Skeletal muscle satellite cell (primary cell): Measurements from ENCODE around the gene LCLAT1.
"Not testable (repeated sequence)": the region's sequence is repeated elsewhere in the genome, so short reads cannot be mapped to it uniquely, and the experiment has no call there.

Source experiments
- H3K27me3 ChIP-seq: 2 replicates; pipeline ENCODE4 v1.7.0; 2013; ENCODE audit warnings: low read length; ENCODE audit not compliant: control insufficient read depth, insufficient read depth
- H3K36me3 ChIP-seq: 2 replicates; pipeline ENCODE4 v1.7.0; 2013; ENCODE audit warnings: mild to moderate bottlenecking, control low read depth, low read length; ENCODE audit not compliant: insufficient read depth
- H3K4me1 ChIP-seq: 2 replicates; pipeline ENCODE4 v1.7.0; 2013; ENCODE audit warnings: low read length; ENCODE audit not compliant: control insufficient read depth, insufficient read depth
- H3K4me2 ChIP-seq: 2 replicates; pipeline ENCODE4 v1.7.0; 2013; ENCODE audit warnings: mild to moderate bottlenecking, low read length
- H3K4me3 ChIP-seq: 2 replicates; pipeline ENCODE4 v1.7.0; 2013; ENCODE audit warnings: low read length
- H3K9ac ChIP-seq: 2 replicates; pipeline ENCODE4 v1.7.0; 2013; ENCODE audit warnings: mild to moderate bottlenecking, low read depth, low read length, moderate library complexity
- H3K9me3 ChIP-seq: replicated peaks from 2 replicates; pipeline ENCODE4 v1.7.0; 2013; ENCODE audit warnings: mild to moderate bottlenecking, control low read depth, low read length

Gene LCLAT1

DNA sequence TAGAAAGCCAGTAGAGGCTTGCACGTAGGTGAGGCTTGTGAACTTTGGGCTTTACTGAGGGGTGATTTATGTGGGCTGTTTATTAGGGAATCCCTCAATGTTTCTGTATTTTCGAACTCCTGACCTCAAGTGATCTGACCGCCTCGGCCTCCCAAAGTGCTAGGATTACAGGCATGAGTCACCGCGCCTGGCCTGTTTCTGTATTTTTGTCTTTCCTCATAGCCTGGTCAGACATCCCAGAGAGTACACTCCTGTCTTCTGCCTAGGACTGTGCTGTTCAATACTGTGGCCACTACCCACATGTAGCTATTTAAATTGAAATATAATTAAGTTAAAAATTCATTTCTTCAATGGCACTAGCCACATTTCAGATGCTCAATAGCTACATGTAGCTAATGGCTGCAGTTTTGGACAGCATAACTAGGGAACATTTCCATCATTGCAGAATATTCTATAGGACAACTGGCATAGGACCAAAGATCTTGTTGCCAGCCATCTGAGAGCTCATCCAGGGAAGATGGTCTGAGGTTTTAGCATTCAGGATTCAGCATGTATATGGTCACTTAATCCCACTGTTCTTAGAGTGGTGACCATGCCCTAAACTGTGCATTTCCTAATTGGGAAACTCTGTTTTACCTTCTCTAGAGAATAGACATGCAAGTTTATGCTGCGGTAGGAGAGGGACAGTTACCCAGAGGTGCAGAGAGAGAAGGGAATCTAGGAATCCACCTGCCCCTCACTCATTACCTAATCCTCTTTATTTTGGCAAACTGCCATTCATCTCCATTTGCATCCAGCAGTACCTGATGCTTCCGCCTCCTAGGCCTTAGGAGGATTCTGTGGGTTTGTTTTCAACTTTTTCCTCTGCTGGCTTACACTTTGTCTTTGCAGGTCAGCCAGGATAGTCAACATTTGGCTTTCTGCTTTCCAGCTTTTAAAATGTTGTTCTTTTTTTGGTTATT, 64.4 kb downstream of the LCLAT1 start:
- no peaks in the 10 kb centered on the region for H3K27me3 ChIP-seq
- H3K4me3 ChIP-seq: peak overlapping the region; percentile 7

DNA sequence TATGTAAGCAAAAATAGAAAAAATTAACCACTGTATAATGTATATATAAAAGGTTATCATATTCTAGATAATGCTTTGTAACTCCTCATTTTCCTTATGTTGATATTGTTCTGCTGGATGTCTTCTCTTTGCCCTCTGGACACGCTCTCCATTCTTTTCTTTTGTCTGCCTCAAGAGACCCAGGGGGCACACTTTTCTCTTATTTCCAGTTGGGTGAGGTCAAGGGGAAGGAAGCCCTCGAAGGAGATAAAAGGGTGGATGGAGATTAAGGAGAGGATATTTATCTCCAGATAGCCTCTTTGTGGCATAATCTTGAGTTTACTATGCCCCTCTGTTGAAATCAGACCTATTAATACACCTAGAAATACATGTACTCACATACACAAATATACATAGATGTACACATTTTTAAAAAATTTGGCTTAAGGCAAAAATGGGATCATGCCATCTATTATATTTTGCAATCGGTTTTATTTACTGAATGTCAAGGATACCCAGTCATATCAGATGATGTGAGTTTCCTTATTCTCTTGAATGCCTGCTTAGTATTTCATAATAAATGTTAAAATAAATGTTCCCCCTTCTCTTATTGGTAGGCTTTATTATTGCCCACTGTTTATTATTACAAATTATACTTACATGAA, 65.3 kb downstream of the LCLAT1 start:
- H3K27me3 ChIP-seq: no peaks in the 10 kb centered on the region
- no peaks in the 10 kb centered on the region for H3K9me3 ChIP-seq
- H3K36me3 ChIP-seq: no peaks in the 10 kb centered on the region
- no peak overlapping the region for H3K4me3 ChIP-seq
- no peak overlapping the region for H3K4me2 ChIP-seq
- peaks cover 26% of the 10 kb centered on the region for H3K4me1 ChIP-seq
- H3K9ac ChIP-seq: no peak overlapping the region

More for the DNA sequence above, 64.4 kb downstream of the LCLAT1 start:
- Histone ChIP-seq H3K36me3 (no peaks in the 10 kb centered on the region), H3K9me3 (no peaks in the 10 kb centered on the region), H3K9ac (no peak overlapping the region), H3K4me1 (peaks cover 26% of the 10 kb centered on the region), H3K4me2 (peak overlapping the region; percentile 50)

DNA sequence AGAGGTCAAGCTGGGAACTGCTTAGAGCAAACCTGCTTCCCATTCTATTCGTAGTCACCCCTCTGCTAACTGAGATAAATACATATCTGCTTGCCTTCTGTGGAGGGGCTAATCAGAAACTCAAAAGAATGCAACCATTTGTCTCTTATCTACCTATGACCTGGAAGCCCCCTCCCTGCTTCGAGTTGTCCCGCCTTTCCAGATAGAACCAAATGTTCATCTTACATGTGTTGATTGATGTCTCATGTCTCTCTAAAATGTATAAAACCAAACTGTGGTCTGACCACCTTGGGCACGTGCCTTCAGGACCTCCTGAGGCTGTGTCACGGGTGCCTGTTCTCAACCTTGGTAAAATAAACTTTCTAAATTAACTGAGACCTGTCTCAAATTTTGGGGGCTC, 66.6 kb downstream of the LCLAT1 start:
- not testable (repeated sequence) for H3K9me3 ChIP-seq, H3K36me3 ChIP-seq, H3K4me3 ChIP-seq, H3K9ac ChIP-seq, H3K27me3 ChIP-seq, H3K4me2 ChIP-seq
- H3K4me1 ChIP-seq: peaks cover 26% of the 10 kb centered on the region

DNA sequence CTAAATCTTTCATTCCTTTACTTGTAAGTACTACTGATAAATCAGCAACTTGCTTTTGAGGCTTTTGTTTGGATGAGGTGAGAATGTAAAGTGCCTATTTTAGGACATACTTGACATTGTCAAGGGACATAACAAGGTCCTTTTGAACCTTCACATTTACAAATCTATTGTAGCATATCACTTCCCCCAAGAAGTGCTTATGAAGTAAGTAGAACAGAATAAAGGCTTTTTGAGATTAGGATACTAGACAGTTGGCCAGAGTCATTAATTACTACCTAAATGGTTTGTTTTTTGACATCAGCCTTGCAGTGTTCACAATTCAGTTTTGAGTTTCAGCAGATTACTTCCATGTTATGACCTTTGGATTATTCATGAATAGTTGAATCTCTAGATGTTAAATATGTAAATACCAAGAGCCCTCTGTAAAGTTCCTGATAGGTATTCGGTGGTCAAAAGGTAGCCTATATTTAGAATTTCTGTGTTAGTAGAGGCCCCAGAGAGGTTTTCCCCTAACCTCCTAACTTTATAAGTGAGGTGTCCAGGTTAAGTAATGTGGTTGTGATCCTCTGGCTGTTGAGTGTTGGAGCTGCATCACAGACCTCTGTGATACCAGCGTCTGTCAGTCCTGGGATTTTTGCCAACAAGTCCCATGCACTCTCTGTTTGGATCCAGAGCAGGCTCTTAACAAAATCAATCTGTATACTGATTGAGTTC, 67.2 kb downstream of the LCLAT1 start:
- Histone ChIP-seq H3K4me1 (peaks cover 26% of the 10 kb centered on the region), H3K4me3 (no peak overlapping the region), H3K9ac (no peak overlapping the region), H3K36me3 (no peaks in the 10 kb centered on the region), H3K4me2 (peak overlapping the region; percentile 23), H3K9me3 (no peaks in the 10 kb centered on the region), H3K27me3 (no peaks in the 10 kb centered on the region)

DNA sequence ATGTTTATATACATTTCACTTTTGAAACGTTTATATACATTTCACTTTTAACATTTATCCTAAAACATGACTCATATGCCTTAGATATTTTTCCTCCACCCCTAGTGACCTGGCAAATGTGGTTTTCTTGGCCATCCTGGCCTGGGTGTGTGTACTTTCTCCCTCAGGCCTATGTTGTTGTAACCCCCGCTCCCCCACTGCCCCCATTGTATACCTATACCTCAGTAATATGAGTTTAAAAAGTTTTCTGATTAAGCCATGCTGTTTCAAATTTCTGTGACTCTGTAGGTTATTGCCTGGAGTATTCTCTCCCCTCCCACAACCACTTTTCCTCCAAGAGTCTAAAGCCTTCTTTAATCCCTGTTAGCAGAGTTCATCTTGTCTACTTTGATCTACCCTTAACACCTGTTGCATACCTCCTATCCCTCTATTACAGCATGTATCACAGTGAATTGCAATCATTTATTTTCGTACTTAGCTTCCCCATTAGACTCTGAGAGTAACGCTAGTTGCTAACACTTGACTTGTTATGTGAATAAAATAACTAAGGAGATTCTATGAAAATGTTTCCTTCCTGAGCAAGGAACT, 67.9 kb downstream of the LCLAT1 start:
- Histone ChIP-seq H3K4me1 (peaks cover 26% of the 10 kb centered on the region), H3K9ac (no peak overlapping the region), H3K4me2 (peak overlapping the region; percentile 23), H3K9me3 (no peaks in the 10 kb centered on the region), H3K27me3 (no peaks in the 10 kb centered on the region), H3K4me3 (no peak overlapping the region), H3K36me3 (no peaks in the 10 kb centered on the region)

DNA sequence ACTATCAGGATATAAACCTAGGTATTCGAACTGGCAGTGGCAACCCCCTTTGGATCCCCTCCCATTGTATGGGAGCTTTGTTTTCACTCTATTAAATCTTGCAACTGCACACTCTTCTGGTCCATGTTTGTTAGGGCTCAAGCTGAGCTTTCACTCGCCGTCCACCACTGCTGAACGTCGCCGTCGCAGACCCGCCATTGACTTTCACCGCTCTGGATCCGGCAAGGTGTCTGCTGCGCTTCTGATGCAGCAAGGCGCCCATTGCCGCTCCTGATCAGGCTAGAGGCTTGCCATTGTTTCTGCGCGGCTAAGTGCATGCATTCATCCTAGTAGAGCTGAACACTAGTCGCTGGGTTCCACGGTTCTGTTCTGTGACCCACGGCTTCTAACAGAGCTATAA, 69.1 kb downstream of the LCLAT1 start:
- Histone ChIP-seq H3K4me2 (no peak overlapping the region), H3K4me3 (no peak overlapping the region), H3K9ac (no peak overlapping the region)

DNA sequence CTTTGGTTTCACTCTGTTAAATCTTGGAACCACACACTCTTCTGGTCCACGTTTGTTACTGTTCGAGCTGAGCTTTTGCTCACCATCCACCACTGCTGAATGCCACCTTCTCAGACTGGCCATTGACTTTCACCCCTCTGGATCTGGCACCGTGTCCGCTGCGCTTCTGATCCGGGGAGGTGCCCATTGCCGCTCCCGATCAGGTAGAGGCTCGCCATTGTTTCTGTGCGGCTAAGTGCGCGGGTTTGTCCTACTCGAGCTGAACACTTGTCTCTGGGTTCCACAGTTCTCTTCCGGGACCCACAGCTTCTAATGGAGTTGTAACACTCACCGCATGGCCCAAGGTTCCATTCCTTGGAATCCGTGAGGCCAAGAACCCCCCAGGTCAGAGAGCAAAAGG, 72.8 kb downstream of the LCLAT1 start:
- Histone ChIP-seq H3K4me2 (no peak overlapping the region), H3K9ac (no peak overlapping the region), H3K36me3 (no peaks in the 10 kb centered on the region)

More for the DNA sequence above, 69.1 kb downstream of the LCLAT1 start:
- no peaks in the 10 kb centered on the region for H3K36me3 ChIP-seq
- no peaks in the 10 kb centered on the region for H3K9me3 ChIP-seq
- H3K4me1 ChIP-seq: peaks cover 18% of the 10 kb centered on the region
- H3K27me3 ChIP-seq: no peaks in the 10 kb centered on the region

DNA sequence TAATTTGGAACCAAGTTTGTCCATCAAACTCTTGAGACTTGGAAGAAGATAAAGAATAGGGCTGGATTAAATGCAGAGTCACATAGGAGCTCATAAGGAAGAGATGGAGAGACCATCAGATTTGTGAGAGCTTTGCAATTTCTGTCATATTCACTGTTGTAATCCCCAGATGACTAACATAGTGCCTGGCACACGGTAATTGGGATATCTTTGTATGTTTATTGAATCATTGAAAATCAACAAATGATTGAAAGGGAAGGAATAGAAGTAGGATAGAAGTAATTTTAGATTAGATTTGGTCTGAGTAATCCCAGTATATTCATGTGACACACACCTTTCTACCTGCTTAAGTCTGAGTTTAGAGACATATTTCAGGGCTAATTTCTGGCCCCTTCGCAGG, 75.4 kb downstream of the LCLAT1 start:
- Histone ChIP-seq H3K4me3 (no peak overlapping the region), H3K4me1 (peaks cover 2% of the 10 kb centered on the region), H3K4me2 (no peak overlapping the region), H3K9me3 (no peaks in the 10 kb centered on the region), H3K36me3 (no peaks in the 10 kb centered on the region), H3K9ac (no peak overlapping the region), H3K27me3 (no peaks in the 10 kb centered on the region)

More for the DNA sequence above, 72.8 kb downstream of the LCLAT1 start:
- Histone ChIP-seq H3K9me3 (no peaks in the 10 kb centered on the region), H3K27me3 (no peaks in the 10 kb centered on the region), H3K4me3 (no peak overlapping the region), H3K4me1 (peaks cover 4% of the 10 kb centered on the region)

DNA sequence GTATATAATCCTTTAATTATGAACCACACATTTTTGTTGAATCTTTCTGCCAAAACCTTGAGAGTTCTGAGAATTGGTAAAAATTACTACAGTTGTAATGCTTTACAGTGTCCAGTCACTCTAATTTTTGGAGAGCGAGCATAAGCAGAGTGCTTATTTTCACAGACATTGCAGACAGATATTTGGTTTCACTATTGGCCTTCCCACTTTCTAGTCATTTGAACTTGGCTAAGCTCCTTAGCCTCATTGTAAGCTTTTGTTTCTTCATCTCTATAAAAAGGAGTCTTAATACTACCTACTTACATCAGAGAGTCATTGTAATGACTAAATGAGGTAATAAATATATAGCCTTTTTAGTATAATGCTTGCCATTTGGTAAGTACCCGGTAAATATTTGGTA, 80.4 kb downstream of the LCLAT1 start:
- Histone ChIP-seq H3K4me1 (peaks cover 11% of the 10 kb centered on the region), H3K9me3 (no peaks in the 10 kb centered on the region), H3K9ac (no peak overlapping the region), H3K36me3 (no peaks in the 10 kb centered on the region), H3K4me3 (no peak overlapping the region), H3K4me2 (no peak overlapping the region), H3K27me3 (no peaks in the 10 kb centered on the region)

DNA sequence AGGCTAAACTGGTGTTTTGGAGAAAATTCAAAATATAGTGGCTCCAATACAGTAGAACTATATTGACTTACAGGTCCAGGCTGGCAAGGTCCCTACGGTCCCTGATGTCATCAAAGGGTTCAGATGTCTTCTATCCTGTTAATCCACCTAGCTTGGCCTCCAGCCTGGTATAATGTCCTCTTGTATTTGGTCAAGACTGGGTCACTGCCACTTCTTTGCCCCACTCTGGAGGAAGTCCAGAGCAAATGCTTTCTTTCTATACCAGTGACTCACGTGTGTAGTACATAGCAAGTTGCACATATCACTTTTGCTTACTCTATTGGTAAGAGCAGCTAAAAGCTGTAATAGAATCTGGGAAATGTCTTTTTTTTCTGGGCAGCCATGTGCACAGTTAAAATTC, 80.8 kb downstream of the LCLAT1 start:
- Histone ChIP-seq H3K4me2 (no peak overlapping the region), H3K4me1 (peaks cover 11% of the 10 kb centered on the region), H3K4me3 (no peak overlapping the region), H3K9me3 (no peaks in the 10 kb centered on the region), H3K27me3 (no peaks in the 10 kb centered on the region), H3K9ac (no peak overlapping the region), H3K36me3 (no peaks in the 10 kb centered on the region)

DNA sequence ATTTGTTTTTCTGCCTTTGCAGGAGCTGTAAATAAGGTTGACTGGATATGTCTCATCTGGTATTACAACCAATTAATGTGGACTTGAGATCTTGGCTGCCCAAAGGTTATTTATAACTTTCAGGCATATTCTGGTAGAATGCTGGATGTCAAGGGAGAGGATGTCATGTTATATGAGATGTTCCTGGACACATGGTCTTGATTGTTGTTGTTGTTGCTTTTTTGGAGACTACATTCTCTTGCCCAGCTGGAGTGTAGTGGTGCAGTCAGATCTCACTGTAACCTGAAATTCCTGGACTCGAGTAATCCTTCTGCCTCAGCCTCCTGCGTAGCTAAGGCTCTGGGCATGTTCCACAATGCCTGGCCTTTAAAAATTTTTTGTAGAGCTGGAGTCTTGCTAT, 83.3 kb downstream of the LCLAT1 start:
- peaks cover 11% of the 10 kb centered on the region for H3K4me1 ChIP-seq
- no peaks in the 10 kb centered on the region for H3K36me3 ChIP-seq
- no peaks in the 10 kb centered on the region for H3K27me3 ChIP-seq
- no peaks in the 10 kb centered on the region for H3K9me3 ChIP-seq
- no peak overlapping the region for H3K9ac ChIP-seq
- H3K4me2 ChIP-seq: no peak overlapping the region
- no peak overlapping the region for H3K4me3 ChIP-seq
